ENCODE results near the gene CRKL.

CRKL gene

DNA sequence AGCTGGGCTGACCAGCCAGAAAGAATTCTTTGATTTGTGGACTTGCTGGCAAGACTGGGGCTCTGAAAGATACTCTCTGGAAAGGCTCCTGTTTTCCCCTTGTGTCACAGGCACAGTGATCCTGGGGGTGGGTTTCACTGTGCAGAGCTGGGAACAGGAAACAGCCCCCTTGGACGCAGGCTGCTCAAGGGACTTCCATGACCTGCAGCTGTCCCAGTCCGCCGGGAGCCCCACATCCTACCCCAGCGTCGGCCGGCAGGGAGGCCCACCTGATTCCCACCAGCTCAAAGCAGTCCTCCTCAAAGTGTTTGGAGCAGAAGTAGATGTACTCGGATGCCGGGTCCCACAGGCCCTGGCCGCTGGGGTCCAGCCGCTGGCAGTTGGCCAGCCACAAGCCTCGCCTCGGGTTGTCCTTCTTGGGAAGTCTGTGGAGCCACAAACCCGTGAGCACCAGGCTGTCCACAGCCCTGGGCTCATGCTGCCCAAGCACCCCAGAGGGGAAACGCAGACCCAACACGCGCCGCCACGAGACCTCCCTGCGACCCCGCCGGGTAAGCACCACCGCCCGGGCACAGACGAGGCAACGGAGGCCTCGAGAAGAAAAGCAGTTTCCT lies 83.9 kb downstream of the CRKL start:
- peak overlapping the region; percentile 63 for H3K14ac ChIP-seq (ENCODE audit: low read length)
- H3K18ac ChIP-seq (ENCODE audit: low read length): peak overlapping the region; percentile 68
- H3K27ac ChIP-seq (ENCODE audit: low read depth, low read length): peak overlapping the region; percentile 96
- peak overlapping the region; percentile 83 for H3K9ac ChIP-seq (ENCODE audit: low read length)
- peak overlapping the region; percentile 78 for H4K91ac ChIP-seq (ENCODE audit: low read depth, low read length)
- H3K27me3 ChIP-seq (ENCODE audit: insufficient read depth, low read length): no peaks in the 10 kb centered on the region
- peak overlapping the region; percentile 39 for H3K4ac ChIP-seq (ENCODE audit: low read depth, low read length)
- H2AFZ ChIP-seq (ENCODE audit: insufficient read depth, low read length, poor library complexity): peak overlapping the region; percentile 38
- H3K79me1 ChIP-seq (ENCODE audit: low read length): peaks cover 17% of the 10 kb centered on the region
- H2BK5ac ChIP-seq (ENCODE audit: low read depth, low read length, poor library complexity): peak overlapping the region; percentile 3
- no peaks in the 10 kb centered on the region for H3K9me3 ChIP-seq (ENCODE audit: insufficient read depth, low read depth, low read length)
- H3K4me1 ChIP-seq (ENCODE audit: control insufficient read depth in 1 of 2, insufficient read depth in 2 of 2, low read length in 2 of 2): peaks cover 14 to 20% of the 10 kb centered on the region in 2 experiments
- peak overlapping the region; percentile 76 for H4K8ac ChIP-seq (ENCODE audit: low read depth, low read length)
- no peak for DNase-seq
- H3K36me3 ChIP-seq (ENCODE audit: control insufficient read depth in 1 of 2, insufficient read depth in 2 of 2, low read length in 2 of 2): peaks cover 35 to 36% of the 10 kb centered on the region in 2 experiments
- peak overlapping the region; percentile 22 for H2AK5ac ChIP-seq (ENCODE audit: low read length)
- peak overlapping the region; percentile 88 for H3K4me2 ChIP-seq (ENCODE audit: low read length)
- WGBS (ENCODE audit: extremely low coverage, insufficient coverage, insufficient read length): no CpG with 5 or more reads among the region's 26 CpGs
- peaks cover 15% of the 10 kb centered on the region for H3K79me2 ChIP-seq (ENCODE audit: control insufficient read depth, insufficient read depth, low read length, poor library complexity)
- H2BK12ac ChIP-seq (ENCODE audit: low read length): peak overlapping the region; percentile 5
- no peak overlapping the region for H3K23ac ChIP-seq (ENCODE audit: low read length)
- H3K4me3 ChIP-seq (ENCODE audit: low read depth, low read length): peak overlapping the region; percentile 87
- peak overlapping the region; percentile 88 for H4K12ac ChIP-seq (ENCODE audit: low read depth, low read length)
- peak overlapping the region; percentile 5 for H2BK120ac ChIP-seq (ENCODE audit: insufficient read depth, low read length, poor library complexity)

DNA sequence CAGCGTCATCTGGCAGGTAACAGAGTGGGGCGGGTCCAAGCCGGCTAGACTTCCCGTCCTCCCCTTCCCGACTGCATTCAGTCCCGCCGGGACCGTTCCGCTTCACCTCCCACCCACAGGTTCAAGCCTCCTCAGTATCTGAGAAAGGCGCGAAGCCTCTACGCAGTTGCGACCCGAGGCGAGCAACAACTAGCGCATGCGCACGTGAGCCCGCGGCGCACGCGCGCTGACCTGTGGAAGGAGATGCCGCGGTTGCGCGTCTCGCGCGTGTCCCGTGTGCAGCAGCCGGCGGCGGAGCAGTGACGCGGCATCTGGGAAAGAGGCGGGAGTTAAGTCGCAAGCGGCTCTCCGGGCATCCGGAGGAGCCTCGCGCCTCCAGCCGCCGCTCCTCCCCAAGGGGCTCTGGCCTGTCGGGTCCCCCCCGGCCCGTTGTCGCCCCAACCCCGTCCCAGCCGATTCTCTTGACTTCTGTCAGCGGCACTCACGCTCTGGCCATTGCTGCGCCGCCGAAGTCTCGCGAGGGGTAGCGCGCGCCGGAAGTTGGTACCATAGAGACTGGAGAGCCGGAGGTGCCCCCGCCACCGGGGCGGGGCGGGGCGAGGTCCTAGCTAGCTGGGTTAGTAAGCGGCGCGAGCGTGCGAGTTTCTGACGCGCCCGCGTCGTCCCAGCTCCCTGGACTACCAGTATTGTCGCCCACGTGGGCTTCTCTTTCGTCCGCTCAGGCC lies 84.6 kb downstream of the CRKL start, which contains the start of gene THAP7:
Gene THAP7 (minus strand): TSS at position 518 of the 725 bp plus-strand sequence. CDS start 207 bp downstream, at position 311.
- Histone ChIP-seq H3K14ac (ENCODE audit: low read length) (peak within 1 kb of the TSS; percentile 99), H3K79me1 (ENCODE audit: low read length) (peaks cover 17% of the 10 kb centered on the region), H3K4me2 (ENCODE audit: low read length) (peak within 1 kb of the TSS; percentile 88), H4K8ac (ENCODE audit: low read depth, low read length) (peak within 1 kb of the TSS; percentile 99), H2BK5ac (ENCODE audit: low read depth, low read length, poor library complexity) (peak within 1 kb of the TSS; percentile 90), H3K36me3 (ENCODE audit: control insufficient read depth in 1 of 2, insufficient read depth in 2 of 2, low read length in 2 of 2) (peaks cover 29 to 30% of the 10 kb centered on the region in 2 experiments), H3K9me3 (ENCODE audit: insufficient read depth, low read depth, low read length) (no peaks in the 10 kb centered on the region), H2AK5ac (ENCODE audit: low read length) (peak within 1 kb of the TSS; percentile 85), H3K27me3 (ENCODE audit: insufficient read depth, low read length) (no peaks in the 10 kb centered on the region), H3K4ac (ENCODE audit: low read depth, low read length) (peak within 1 kb of the TSS; percentile 55), H3K27ac (ENCODE audit: low read depth, low read length) (peak within 1 kb of the TSS; percentile 96), H4K12ac (ENCODE audit: low read depth, low read length) (peak within 1 kb of the TSS; percentile 98), H3K4me1 (ENCODE audit: control insufficient read depth in 1 of 2, insufficient read depth in 2 of 2, low read length in 2 of 2) (peaks cover 14 to 20% of the 10 kb centered on the region in 2 experiments), H3K23ac (ENCODE audit: low read length) (no peak within 1 kb of the TSS), H3K18ac (ENCODE audit: low read length) (peak within 1 kb of the TSS; percentile 90), H2AFZ (ENCODE audit: insufficient read depth, low read length, poor library complexity) (peak within 1 kb of the TSS; percentile 73), H3K4me3 (ENCODE audit: low read depth, low read length) (peak within 1 kb of the TSS; percentile 87), H4K91ac (ENCODE audit: low read depth, low read length) (peak within 1 kb of the TSS; percentile 96), H3K79me2 (ENCODE audit: control insufficient read depth, insufficient read depth, low read length, poor library complexity) (peaks cover 15% of the 10 kb centered on the region), H2BK12ac (ENCODE audit: low read length) (peak within 1 kb of the TSS; percentile 45), H2BK120ac (ENCODE audit: insufficient read depth, low read length, poor library complexity) (peak within 1 kb of the TSS; percentile 73), H3K9ac (ENCODE audit: low read length) (peak within 1 kb of the TSS; percentile 91)
- no CpG with 5 or more reads among the region's 83 CpGs for WGBS (ENCODE audit: extremely low coverage, insufficient coverage, insufficient read length)
- peak; percentile 97 to 99 for DNase-seq

All from trophoblast cell (in vitro differentiated cells and primary cell).